HG02798 (cell line): ENCODE measurements around the gene C8A.

ENCODE experiments used
- ATAC-seq: cut with Tn5 transposase; IDR thresholded peaks from one replicate; pipeline ENCODE4 v1.9.1; 2021; ENCODE audit warnings: mild to moderate bottlenecking; ENCODE audit not compliant: unreplicated experiment, poor library complexity

The C8A gene

DNA sequence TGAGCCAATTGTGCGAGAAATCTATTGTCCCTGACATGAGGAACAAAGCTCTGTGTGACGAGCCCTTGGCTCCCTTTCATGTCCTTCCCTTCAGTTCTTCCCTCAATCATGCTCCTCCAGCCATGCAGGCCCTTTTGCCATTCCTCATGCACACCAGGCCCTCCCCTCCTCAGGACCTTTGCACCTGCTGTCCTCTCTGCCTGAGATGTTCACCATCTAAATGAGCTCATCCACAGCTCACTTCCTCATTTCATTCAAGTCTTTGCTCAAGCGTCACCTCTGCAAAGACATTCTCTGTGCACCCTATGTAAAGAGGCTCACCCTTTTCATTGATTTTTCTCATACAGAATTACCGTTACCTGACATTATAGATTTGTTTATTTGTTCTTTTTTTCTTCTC, 67.5 kb downstream of the C8A start:
- no peak for ATAC-seq

GRCh38 chr1:56922507-56922906, 67.9 kb downstream of the C8A start:
- ATAC-seq, result no peak

GRCh38 chr1:56923201-56923600, 68.6 kb downstream of the C8A start:
- no peak for ATAC-seq

- no peak for ATAC-seq
These were observed 69.5 kb downstream of the C8A start for GRCh38 chr1:56924116-56924515.

- no peak for ATAC-seq
These were observed 70.6 kb downstream of the C8A start for GRCh38 chr1:56925193-56925592.

DNA sequence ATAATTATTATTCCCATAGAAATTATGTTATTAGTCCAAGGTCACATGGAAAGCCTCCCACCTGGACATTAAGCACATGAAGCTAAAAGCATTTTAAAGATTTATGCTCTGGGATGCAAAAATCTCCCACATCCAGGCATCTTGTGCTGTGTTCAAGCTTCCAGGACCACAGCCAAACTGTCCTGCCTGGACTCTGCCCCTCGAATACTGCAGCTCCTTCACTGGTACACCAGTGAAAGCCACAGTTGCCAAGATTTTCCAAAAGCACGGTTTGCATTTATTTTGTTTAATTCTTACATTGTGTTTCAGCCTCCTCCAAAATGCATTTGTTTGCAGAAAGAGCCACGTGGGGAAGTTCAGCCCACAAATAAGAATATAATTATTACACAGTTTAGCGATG, 72.6 kb downstream of the C8A start:
- no peak for ATAC-seq

DNA sequence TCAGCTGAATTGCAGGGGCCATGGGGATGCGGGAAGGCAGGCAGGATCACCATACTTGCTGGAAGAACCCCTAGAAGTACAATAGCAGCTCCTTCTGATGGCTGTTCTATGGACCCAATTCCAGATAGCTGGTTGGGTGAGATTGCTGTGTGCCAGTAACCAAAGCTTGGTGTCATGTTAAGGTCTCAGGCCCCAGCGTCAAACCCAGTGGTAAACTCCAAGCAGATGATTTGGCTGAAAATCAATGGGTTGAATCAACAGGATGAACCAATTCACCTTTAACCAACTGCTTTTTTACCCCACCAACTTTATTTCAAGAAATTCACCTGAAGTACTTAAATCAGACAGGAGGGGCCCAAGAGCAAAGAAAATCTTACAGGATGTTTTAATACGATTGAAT, 73.4 kb downstream of the C8A start:
- ATAC-seq, result no peak

- ATAC-seq, result no peak
These were observed 74.9 kb downstream of the C8A start for GRCh38 chr1:56929492-56929891.

DNA sequence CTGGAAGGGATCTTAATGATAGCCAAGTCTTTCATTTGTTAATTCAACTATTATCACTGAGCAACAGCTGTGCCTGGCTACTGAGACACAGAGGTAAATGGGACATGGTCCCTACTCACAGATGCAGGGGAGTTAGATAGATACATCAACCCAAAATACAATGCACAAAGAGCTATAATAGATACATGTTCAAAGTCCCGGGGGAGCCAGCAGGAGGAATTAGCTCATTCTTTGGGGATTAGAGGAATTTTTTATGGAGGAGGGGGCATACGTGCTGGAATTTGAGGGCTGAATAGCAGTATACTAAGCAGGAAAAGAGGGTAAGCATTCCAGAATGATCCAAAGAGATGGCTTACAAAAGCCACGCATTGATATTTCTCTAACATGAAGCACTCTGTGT, 76.6 kb downstream of the C8A start:
- ATAC-seq, result no peak

- no peak for ATAC-seq
These were observed 77.1 kb downstream of the C8A start for GRCh38 chr1:56931686-56932085.

DNA sequence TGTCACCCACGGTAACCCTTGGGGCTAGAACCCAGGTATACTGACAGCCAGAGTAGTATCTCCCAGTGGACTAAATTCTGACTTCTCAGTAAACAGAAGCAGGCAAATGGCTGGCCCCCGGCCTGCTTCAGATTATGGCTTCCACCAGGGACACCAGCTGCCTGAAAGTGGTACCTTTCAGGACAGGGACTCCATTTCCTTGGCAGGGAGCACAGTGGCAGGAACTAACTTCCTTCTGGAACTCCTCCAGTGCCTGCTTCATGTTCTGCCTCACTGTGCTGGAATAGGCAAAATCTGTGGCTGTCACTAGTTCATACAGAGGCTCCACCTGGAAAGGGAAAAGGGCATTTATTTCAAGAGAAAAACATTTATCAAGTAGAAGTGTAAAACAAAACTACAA, 78.6 kb downstream of the C8A start:
- ATAC-seq, result no peak

DNA sequence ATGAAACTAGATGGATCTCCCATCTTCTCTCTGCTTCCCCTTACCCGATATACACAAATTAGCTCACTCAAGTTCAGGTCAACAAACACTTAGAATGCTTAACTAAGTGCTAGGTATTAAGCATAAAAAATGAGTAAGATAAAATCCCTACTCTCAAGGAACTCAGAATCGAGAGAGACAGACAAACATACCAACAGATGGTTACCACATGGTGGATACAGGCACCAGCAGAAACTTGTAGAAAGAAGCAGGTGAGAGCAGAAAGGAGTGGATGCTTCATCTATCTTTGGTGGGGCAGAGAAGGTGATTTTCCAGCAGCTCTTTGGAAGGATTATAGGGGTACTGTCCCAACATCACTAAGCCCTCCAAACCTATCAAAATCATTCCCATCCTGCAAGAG, 79.0 kb downstream of the C8A start:
- ATAC-seq, result no peak

DNA sequence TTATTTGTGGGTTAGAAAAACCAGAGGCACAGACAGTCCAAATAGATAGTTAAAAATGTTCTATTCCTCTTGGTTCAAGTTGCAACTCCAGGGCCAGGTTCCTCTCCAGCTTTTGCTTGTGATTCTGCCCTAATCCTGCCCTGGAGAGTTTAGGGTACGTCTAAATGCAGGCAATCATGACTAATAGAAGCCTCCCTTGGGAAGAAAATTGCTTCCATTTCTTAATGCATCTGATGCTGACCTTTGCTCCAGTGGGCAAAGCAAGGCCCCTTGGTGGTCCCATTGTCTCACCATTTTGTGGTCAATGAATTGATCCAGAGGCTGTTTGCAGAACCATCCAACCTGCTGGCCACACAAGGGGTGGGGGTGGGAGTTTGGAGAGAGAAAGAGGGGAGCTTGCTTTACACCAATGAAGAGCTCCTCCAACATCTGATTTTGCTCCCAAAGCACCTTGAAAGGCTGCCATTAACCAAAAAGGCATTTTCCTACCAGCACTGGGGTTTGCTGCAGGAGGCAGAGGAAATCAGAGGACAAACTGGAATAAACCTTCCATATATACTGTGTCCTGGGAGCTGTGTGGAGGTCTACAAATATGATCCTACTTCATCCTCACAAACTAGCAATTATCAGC, 79.9 kb downstream of the C8A start:
- no peak for ATAC-seq

GRCh38 chr1:56938646-56939045, 84.0 kb downstream of the C8A start:
- no peak for ATAC-seq

DNA sequence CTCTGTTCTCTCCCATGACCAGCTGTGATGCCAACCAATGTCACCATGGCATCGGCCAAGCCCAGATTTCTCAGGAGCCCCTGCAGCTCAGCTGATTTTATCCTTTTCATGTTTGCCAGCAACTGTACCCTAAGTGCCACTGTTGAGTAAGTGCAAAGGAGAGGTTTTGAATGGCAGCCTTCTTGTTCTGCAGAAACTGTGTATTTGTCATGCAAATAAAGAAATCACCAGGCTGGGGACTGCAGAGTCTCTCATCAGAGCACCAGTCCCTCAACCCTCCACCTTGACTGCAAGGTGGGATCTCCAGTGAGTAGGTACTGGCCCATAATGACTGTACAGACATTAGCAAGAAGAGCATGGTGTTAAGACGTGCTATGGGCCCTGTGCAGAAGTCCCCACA, 84.6 kb downstream of the C8A start:
- no peak for ATAC-seq

- ATAC-seq, result no peak
These were observed 85.4 kb downstream of the C8A start for GRCh38 chr1:56940039-56940438.

DNA sequence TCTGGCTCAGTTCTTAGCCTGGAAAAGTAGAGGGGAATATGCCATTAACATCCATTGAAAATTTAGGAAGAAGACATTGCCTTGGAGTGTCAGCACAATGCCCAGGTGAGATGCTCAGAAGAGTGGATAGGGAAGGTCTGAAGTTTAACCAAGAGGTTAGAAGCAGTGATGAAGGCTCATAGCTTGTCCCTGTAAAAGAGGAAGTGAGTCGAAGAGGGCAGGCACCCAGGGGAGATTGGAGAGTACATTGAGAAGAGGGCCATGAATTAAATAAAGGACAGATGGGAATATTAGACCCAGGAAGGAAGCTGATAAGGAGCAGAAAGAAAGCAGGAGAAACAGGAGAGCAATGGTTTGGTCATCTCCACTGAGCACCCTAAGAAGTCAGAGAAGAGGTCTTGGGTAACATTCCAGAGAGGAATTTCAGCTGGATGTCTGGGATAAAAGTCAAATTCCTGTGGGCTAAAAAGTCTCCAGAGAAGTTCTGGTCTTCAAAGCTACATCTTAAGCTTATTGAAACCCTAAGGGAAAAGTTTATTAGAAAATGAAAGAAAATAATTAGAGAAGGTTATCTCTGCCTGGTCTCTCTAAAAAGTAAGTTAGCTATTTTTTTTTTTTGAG, 93.9 kb downstream of the C8A start:
- no peak for ATAC-seq

DNA sequence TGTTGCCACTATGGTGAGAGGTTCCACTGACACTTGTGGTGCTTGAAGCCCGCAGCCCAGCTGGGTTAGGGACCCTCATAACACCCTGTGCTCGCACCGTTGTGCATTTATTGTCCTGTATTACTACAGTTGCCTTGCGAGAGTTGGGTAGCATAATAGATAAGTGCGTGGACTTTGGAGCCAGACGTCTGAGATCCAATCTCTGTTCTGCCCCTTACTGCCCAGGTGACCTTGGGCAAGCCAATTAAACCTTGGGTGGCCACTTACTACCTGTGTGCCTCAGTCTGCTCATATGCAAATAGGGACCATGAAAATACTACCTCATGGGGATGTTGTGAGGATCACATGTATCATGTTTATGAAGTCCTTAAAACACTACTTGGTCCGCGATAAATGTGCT, 97.9 kb downstream of the C8A start:
- ATAC-seq, result no peak

DNA sequence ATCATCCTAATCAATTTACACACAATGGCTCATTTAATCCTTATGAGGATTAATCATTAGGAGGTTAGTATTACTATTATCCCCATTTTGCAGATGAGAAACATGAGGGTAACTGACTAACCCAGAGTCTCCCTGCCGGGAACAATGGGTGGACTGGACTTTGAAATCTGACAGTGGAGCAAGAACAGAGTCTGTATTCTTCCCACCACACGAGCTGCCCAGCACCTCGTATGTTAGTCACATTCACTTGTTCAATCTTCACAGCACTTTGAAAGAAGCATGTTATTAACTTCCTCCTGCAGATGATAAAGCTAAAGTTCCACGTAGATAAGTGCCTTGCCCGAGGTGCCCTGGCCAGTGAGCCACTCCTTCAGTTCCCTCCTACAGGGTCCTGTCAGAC, 98.8 kb downstream of the C8A start:
- no peak for ATAC-seq

DNA sequence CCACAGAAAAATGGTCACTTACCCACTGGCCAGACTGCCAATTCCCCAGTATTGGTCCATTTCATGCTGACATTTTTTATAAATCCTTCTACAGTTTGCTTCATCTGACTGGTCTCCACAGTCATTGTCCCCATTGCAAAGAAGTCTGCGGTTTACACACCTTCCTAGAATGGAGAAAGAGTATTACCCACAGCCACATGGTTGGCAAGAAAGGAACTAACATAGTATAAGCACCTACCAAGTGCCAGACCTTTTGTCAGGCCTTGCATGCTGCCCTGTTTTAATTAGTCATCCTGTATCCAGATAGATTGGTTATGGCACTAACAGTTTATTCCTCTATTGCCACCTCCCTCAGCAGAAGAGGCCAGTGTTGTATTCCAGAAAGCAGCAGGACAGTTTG, 100.1 kb downstream of the C8A start:
- no peak for ATAC-seq

DNA sequence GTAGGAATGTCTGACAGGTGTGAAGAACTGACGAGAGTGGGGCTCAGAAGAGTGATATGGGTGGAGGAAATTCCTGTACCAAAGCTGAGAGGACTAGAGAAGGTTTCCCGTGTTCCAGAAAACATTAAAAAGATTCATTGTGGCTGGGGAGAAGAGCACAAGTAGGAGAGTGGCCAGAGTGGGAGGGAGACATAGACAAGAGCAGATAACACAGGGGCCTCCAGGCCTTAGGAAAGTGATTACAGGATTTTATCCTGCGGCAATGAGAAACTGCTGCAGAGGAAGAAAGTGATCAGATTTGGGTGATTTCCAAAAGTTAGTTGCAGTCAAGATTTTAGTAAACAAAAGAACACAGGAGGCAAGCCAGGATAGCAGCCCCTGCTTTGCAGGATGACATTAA, 103.3 kb downstream of the C8A start:
- ATAC-seq, result no peak

- no peak for ATAC-seq
These were observed 103.9 kb downstream of the C8A start for GRCh38 chr1:56958526-56958925.

DNA sequence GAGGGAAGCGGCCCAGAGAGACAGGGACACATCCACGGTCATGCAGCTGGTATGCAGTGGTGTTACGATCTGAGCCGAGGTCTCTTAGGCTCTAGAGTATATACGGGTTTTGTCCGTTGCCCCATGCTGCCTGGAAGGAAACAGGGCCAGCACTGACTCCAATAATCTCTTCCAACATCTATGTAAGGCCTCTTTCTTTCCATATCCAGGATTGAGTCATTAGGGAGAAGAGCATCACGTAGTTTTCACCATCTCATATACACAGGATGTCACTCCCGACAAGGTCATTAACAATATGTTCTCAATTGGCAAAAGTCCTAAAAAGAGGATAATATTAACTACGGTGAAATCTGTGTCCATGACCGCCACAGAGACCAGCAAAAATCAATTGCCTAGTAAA, 106.8 kb downstream of the C8A start:
- no peak for ATAC-seq
